ENCODE results near the gene SYT7. TPM values are rescaled to one million over a fixed set of nuclear protein-coding genes. Genes with fewer than 3 reads are reported as not detected.

The SYT7 gene
- total RNA-seq, 4 donors from 2014 or later: 1.3 to 4.2 (median 1.8) TPM

GRCh38 chr11:61526956-61527731 lies 53.7 kb downstream of the SYT7 start:
- Histone ChIP-seq H3K36me3 (peaks cover 0 to 17% (median 0%) of the 10 kb centered on the region in 4 donors), H3K9me3 (no peaks in the 10 kb centered on the region), H3K27me3 (peaks cover 0 to 64% (median 0%) of the 10 kb centered on the region in 4 donors), H3K4me1 (peaks cover 0 to 9% (median 0%) of the 10 kb centered on the region in 4 donors), H3K4me3 (no peak overlapping the region), H3K27ac (replicated peaks in 1 of 4) (no peak overlapping the region)
- TF ChIP-seq CTCF (IDR thresholded peaks at IDR 0.05) (no peak), POLR2A (IDR thresholded peaks at IDR 0.05; ENCODE audit: low read depth) (no peak), POLR2AphosphoS5 (IDR thresholded peaks at IDR 0.05) (no peak)
- no peak for DNase-seq (ENCODE audit: extremely low spot score)
- intact Hi-C loops (cut with DNase I): no loop called here
- WGBS: 83% methylated on average over 18 of the region's 20 CpGs

- Histone ChIP-seq H3K36me3 (peaks cover 0 to 22% (median 0%) of the 10 kb centered on the region in 4 donors), H3K4me3 (no peak overlapping the region), H3K9me3 (no peaks in the 10 kb centered on the region), H3K27me3 (peaks cover 0 to 60% (median 0%) of the 10 kb centered on the region in 4 donors), H3K27ac (replicated peaks in 1 of 4) (no peak overlapping the region), H3K4me1 (peaks cover 0 to 9% (median 0%) of the 10 kb centered on the region in 4 donors)
- no peak for DNase-seq (ENCODE audit: extremely low spot score)
- intact Hi-C loops (cut with DNase I): no loop called here
- no peak for TF ChIP-seq CTCF (IDR thresholded peaks at IDR 0.05)
- no peak for TF ChIP-seq POLR2AphosphoS5 (IDR thresholded peaks at IDR 0.05)
- no peak for TF ChIP-seq POLR2A (IDR thresholded peaks at IDR 0.05; ENCODE audit: low read depth)
- TF ChIP-seq EP300 (IDR thresholded peaks at IDR 0.05): no peak
- 80% methylated on average over 1 of the region's 1 CpG for WGBS
These were observed 54.6 kb downstream of the SYT7 start for GRCh38 chr11:61526229-61526628.

- H3K4me3 ChIP-seq: no peak overlapping the region
- WGBS: 91% methylated on average over 19 of the region's 19 CpGs
- DNase-seq (ENCODE audit: extremely low spot score): no peak
- H3K36me3 ChIP-seq: peaks cover 0 to 22% (median 0%) of the 10 kb centered on the region in 4 donors
- no peak overlapping the region for H3K27ac ChIP-seq (replicated peaks in 1 of 4)
- TF ChIP-seq POLR2A (IDR thresholded peaks at IDR 0.05; ENCODE audit: low read depth): no peak
- TF ChIP-seq EP300 (IDR thresholded peaks at IDR 0.05): no peak
- no peak for TF ChIP-seq CTCF (IDR thresholded peaks at IDR 0.05)
- TF ChIP-seq POLR2AphosphoS5 (IDR thresholded peaks at IDR 0.05): no peak
- H3K27me3 ChIP-seq: peaks cover 0 to 54% (median 0%) of the 10 kb centered on the region in 4 donors
- H3K4me1 ChIP-seq: peaks cover 0 to 9% (median 0%) of the 10 kb centered on the region in 4 donors
- intact Hi-C loops (cut with DNase I): no loop called here
- H3K9me3 ChIP-seq: no peaks in the 10 kb centered on the region
These were observed 55.8 kb downstream of the SYT7 start for GRCh38 chr11:61524963-61525587.

GRCh38 chr11:61524446-61524845 lies 56.4 kb downstream of the SYT7 start:
- intact Hi-C loops (cut with DNase I): no loop called here
- DNase-seq (ENCODE audit: extremely low spot score): no peak
- Histone ChIP-seq H3K27me3 (peaks cover 0 to 51% (median 0%) of the 10 kb centered on the region in 4 donors), H3K27ac (replicated peaks in 1 of 4) (no peak overlapping the region), H3K9me3 (no peaks in the 10 kb centered on the region), H3K36me3 (peaks cover 0 to 22% (median 0%) of the 10 kb centered on the region in 4 donors), H3K4me1 (peaks cover 0 to 6% (median 0%) of the 10 kb centered on the region in 4 donors), H3K4me3 (no peak overlapping the region)
- TF ChIP-seq CTCF (IDR thresholded peaks at IDR 0.05) (no peak), POLR2A (IDR thresholded peaks at IDR 0.05; ENCODE audit: low read depth) (no peak), POLR2AphosphoS5 (IDR thresholded peaks at IDR 0.05) (no peak), EP300 (IDR thresholded peaks at IDR 0.05) (no peak)
- 86% methylated on average over 12 of the region's 12 CpGs for whole genome bisulfite sequencing

Data from esophagus muscularis mucosa (tissue), 4 donors.